NCI-H2107 treated with DMSO at 0.1 percent for 48 hours (cell line): Measurements from ENCODE around the gene SLC5A4.
"Not testable (repeated sequence)": the region's sequence is repeated elsewhere in the genome, so short reads cannot be mapped to it uniquely, and the experiment has no call there.

Experiments
- DNase-seq: peaks from one replicate; lab custom pipeline; 2025; ENCODE audit not compliant: unreplicated experiment; lab: John Stamatoyannopoulos, UW

The SLC5A4 gene

GRCh38 chr22:32202161-32202538, 53.0 kb downstream of the SLC5A4 start:
- DNase-seq, result no peak

DNA sequence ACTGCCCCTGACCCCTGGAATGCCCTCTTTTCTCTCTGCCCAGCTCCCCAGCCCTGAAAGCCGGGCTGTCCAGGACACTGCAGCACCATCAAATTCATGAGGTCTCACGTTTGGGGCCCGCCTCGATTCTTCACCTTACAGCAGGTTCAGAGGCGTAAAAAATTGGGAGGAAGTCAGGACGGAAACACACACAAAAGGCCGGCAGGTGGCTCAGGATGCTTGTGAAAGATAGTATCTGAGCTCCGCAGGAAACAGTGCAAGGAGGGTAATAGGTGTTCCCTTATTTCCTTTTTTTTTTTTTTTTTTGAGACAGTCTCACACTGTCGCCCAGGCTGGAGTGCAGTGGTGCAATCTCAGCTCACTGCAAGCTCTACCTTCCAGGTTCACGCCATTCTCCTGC, 54.4 kb downstream of the SLC5A4 start:
- DNase-seq, result no peak

DNA sequence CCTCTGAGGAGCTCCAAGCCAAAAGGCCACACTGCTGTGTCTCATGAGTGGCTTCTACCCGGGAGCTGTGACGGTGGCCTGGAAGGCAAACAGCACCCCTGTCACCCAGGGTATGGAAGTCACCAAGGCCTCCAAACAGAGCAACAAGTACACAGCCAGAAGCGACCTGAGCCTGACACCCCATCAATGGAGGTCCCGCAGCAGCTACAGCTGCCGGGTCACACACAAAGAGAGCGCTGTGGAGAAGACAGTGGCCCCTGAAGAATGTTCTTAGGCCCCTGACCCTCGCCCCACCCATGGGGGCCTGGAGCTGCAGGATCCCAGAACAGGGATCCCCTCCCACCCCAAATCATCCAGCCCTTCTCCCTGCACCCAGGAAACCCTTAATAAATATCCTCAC, 55.2 kb downstream of the SLC5A4 start:
- DNase-seq, result no peak

- DNase-seq, result no peak
These were observed 55.8 kb downstream of the SLC5A4 start for GRCh38 chr22:32199341-32199740.

DNA sequence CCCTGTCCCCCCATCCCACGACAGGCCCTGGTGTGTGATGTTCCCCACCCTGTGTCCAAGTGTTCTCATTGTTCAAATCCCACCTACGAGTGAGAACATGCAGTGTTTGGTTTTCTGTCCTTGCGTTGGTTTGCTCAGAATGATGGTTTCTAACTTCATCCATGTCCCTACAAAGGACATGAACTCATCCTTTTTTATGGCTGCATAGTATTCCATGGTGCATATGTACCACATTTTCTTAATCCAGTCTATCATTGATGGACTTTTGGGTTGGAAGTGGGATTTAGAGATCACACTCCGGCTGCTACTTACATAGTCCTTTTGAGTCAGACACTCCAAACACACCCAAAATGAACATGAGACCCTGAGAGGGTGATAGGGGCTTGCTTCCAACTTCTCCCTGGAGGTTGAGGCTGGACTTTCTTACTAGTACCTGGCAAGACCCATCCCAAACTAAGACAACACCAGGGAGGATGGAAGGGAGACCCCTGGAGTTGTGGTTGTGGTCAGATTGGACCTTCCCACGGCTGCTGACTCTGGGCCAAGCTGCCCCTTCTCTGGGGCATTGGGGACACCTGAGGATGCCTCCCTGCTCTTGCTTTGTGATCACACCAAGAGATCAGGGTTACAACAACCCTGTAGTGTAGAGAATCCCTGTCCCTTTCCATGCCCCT, 57.5 kb downstream of the SLC5A4 start:
- DNase-seq, result not testable (repeated sequence)

DNA sequence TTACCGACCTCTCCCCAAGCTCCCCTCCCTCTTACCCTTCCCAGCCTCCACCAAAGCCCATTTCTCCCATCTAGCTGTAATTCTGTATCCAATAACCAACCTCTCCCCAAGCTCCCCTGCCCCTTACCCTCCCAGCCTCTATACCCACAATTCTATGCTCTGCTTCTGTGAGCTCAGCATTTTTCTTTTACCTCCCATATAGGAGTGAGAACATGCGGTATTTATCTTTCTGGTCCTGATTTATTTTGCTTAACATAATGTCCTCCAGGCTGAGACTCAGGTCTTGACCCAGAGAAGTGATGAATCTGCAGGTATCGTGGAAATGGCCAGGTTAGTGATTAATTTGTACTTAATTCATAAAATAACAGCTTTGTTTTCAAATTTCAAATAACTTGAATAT, 59.2 kb downstream of the SLC5A4 start:
- not testable (repeated sequence) for DNase-seq

DNA sequence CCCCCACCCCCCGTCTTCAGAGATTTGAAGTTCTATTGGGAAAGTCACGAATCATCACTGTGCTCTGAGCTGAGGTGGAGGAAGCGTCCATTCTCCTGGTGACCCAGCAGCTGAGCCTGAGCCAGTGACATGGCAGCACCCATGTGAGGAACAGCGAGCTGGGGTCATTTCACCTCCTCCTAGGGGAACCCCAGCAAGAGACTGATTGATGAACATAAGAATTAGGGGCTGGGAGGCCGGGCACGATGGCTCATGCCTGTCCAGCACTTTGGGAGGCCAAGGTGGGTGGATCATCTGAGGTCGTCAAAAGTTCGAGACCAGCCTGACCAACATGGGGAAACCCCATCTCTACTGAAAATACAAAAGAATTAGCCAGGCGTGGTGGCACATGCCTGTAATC, 61.8 kb downstream of the SLC5A4 start:
- DNase-seq, result not testable (repeated sequence)

DNA sequence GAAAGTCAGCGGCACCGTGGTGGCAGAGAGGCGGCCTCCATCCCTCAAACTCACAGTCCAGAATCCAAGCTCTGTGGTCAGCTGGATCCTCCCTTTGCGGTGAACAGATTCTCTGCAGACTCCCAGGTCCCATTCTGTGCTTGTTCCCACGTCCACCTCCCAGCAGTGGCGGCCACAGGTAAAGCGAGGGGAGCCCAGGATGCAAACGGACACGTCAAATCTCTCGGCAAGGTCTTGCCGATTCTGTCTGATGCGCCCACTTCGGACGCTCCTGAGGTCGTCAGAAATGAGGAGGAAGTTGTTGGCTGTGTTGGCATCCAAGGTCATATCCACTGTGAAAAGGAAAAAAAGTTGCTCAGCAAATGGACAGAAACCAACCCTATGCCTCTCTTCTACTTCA, 64.1 kb downstream of the SLC5A4 start:
- DNase-seq, result not testable (repeated sequence)

GRCh38 chr22:32185821-32186220, 69.3 kb downstream of the SLC5A4 start:
- no peak for DNase-seq

- no peak for DNase-seq
These were observed 71.5 kb downstream of the SLC5A4 start for GRCh38 chr22:32183625-32184024.

GRCh38 chr22:32181043-32181442, 74.1 kb downstream of the SLC5A4 start:
- no peak for DNase-seq

DNA sequence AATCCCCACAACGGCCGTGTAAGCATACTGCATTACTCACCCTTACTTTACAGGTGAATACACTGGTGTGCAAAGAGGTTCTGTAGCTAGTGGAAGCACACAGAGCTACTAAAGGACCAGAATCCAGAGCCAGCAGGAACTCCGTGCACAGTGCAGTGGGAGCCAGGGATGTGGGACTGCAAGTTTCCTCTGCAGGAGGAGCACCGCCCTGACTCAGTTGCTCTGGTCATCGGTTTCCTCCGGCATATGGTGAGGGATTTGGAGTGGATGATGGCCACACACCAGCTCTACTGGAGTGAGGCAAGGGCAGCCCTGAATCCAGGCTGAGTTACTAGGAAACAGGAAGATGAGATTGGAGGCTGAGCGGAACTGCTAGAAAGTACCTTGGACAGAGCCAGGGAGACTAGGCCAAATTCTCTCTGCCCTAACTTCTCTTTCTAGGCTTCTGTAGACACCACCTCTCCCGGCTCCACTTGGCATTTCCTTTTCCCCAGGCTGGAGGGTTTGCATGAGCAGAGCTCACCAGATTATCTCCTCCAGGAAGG, 77.9 kb downstream of the SLC5A4 start:
- no peak for DNase-seq

GRCh38 chr22:32175683-32176644, 79.2 kb downstream of the SLC5A4 start:
- peak; percentile 1 for DNase-seq

DNA sequence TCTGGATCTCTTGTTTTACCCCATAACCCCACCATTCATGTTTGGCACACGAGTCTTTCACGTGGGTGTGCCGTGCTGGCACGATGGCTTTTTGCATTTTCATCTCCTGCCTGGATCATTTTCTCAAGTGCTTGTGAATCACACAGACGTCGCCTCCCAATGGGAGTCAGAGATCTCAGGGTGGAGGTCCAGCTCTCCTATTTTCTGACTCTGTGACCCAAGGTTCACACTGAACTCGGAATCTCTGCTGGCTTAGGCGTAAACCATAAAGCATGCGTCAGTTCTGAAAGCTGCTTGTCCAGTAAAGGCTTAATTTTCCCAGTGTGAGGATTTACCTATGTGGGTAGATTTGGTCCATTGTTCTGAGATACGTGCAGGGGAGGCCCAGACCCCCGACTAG, 80.0 kb downstream of the SLC5A4 start:
- DNase-seq, result no peak
